GM20431 (cell line): ENCODE measurements around the gene MRPL2.
"Not testable (repeated sequence)": the region's sequence is repeated elsewhere in the genome, so short reads cannot be mapped to it uniquely, and the experiment has no call there.

Source experiments
- in situ Hi-C: fragments of 300-500 bp; cut with MseI, MboI; formaldehyde crosslinking; loops from one replicate; pipeline ENCODE4 v1.15.0; 2020; ENCODE audit warnings: low sequenced_read_pairs; ENCODE audit not compliant: unreplicated experiment

Gene MRPL2

DNA sequence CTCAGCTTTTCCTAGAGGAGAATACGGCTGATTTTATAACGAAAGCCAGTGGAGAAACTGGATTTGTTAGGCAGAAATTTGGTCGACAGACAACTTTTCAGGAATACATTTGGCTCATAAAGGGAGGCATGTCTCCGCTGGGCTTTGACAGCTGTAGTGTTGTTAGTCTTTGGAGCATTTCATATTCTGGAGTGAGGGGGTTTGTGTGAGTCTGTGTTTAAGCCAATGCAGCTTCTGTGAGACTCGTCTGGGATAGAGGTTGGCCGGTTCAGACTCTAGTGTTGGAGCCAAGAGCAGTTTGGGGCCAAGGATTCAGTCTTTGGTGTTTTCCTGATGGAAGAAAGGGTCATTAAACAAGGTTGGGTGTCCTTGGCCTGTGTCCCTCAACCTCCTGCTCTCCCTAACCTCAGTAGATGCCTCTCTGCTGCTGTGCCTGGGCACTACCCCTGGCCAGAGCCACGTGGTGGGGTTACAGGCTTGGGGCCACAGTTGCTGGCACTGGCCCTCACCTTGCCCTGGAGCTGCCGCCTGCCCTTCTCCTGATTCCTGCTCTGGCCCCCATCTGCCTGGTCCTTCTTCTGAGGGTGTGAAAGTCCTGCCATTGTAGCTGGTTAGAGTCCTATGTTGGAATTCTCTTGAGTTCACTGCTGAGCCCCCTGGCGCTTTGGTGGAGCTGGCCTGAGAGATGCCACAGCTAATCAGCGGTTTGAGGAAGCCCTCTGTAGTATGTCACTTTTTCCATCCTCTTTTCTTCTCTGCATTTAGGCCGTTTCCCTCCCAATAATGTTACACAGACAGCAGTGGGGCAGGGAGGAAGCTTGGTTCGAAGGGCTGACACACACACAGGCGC lies 23.8 kb upstream of the MRPL2 start:
- in situ Hi-C loops, result no loop called here

DNA sequence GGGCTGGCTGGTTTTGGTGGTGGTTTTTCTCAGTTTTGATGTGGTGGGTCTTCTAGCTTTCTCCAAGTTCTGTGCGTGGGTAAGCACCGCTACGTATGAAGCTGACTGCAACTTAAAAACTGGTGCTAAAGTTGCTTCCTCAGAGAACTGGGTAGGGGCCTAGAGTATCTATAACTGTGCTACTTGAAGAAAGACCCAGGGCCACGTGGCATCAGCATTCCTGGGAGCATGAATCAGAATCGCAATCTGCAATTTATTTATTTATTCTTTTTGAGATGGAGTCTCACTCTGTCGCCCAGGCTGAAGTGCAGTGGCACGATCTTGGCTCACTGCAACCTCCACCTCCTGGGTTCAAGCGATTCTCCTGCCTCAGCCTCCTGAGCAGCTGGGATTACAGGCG lies 22.7 kb upstream of the MRPL2 start:
- in situ Hi-C loops, result not testable (repeated sequence)

DNA sequence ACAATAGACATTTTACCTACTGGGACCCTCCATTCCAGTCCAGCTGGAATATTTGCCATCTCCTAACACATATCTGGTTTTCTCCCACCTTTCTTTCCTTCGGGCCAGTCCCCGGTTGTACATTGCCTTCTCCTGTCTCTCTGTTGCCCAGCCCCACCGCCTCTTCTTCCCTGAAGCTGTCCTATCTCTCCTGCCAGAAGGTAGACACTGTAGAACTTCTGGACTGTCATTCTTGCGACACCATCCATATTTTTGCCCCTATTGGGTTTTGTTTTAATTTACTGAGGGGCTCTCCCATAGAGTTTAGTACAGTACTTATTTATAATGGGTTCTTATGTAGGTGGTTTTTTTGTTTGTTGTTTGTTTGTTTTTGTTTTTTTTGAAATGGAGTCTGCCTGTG lies 21.8 kb upstream of the MRPL2 start:
- in situ Hi-C loops, result no loop called here

DNA sequence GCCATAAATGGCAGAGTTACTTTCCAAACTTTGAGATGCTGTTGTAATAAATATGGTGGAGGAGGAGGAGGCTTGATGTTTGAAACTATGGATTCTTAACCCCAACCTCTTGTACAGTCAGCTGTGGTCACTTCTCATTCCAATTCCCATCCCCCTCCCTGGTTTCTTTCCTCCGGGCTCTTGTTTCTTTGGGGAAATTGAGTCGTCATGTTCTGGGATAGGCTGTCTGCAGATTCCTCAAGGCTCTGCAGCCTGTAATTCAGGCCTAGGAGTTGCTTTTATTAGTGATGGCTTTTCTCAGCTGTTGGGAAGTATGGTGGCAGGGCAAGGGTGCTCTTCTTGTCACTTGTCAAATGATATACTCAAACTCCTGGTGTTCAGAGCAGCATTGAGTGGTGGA lies 19.5 kb upstream of the MRPL2 start:
- in situ Hi-C loops, result no loop called here

DNA sequence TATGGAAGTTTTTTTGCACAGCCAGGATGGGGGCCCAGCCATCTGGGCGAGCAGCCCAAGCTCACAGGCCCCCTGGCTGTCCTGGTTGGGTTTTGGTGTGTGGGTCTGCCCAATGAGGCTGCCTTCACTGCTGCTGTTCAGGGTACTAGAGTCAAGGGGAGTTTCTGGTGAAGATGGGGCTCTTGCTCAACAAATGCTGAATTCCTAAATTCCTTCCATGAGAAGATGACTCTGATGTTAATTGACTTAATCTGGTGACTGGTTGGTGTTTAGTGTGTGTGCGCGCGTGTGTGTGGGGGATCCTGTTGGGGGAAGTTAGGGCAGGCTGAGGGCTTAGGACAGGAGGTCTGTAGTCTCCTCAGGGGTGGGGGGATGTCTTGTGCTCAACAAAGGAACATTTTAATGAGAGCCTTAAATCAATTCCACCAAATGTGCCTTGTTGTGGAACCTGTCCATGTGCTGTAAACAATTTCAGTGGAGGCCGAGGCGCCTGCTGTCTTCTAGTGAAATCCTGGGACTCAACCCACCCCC lies 18.8 kb upstream of the MRPL2 start:
- in situ Hi-C loops, result no loop called here

DNA sequence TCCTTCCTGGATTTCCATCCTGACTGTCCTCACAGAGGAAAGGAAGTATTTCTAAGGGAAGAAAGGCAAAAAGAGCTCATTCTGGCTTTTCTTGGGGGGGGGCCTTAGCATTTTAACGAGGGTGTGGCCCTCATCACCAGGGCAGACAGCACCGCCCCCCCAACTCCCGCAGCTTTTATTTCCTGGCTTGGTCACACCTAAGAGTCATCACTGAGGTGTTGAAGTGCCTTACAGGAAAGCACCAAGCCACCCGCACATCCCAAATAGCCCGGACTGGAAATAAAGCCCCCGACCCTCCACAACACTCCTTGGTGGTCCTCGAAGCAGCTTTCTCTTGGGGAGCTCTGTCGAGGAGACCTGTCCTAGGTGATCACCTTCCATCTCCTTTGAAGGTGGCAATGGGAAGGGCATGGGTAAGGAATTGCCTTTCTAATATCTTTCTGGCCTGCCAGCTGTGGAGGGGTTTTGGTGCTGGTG lies 18.1 kb upstream of the MRPL2 start:
- in situ Hi-C loops, result no loop called here

DNA sequence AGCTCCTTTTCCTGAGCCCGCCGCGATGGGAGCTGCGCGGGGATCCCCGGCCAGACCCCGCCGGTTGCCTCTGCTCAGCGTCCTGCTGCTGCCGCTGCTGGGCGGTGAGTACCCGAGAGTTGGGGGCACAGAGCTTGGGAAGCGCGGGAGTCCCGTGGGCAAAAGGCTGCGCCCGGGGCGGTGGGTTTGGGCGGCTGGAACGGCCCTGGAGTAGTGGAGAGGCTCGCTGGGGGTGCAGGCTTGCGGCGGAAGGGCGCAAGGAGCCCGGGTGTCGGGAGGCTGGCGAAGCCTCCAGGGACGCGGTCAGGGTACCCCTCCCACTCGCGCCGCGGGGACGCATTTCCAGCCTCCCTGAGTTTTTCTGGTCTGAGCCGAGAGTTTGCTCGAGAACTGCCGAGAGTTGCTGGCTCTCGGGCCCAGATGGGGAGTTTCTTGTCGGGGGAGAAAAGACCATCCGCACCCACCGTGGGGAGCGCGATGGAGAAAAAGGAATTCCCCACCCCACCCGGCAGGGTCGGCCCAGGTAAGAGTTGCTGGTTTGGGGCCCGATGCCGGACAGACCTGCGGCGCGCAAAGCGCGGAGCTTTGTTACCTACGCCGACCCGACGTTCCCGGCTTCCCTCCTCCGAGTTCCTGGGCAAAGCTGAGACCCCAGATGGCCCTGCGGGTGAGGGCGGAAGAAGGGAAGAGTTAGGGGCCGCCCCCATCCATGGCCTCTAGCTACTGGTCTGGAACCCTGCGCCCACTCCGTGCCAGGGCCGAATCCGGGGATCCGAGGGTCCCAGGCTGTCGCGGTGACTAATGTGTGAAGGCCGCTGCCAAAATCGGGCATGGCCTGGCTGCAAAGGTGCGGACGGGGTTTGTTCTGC lies 17.5 kb upstream of the MRPL2 start:
- in situ Hi-C loops, result no loop called here

DNA sequence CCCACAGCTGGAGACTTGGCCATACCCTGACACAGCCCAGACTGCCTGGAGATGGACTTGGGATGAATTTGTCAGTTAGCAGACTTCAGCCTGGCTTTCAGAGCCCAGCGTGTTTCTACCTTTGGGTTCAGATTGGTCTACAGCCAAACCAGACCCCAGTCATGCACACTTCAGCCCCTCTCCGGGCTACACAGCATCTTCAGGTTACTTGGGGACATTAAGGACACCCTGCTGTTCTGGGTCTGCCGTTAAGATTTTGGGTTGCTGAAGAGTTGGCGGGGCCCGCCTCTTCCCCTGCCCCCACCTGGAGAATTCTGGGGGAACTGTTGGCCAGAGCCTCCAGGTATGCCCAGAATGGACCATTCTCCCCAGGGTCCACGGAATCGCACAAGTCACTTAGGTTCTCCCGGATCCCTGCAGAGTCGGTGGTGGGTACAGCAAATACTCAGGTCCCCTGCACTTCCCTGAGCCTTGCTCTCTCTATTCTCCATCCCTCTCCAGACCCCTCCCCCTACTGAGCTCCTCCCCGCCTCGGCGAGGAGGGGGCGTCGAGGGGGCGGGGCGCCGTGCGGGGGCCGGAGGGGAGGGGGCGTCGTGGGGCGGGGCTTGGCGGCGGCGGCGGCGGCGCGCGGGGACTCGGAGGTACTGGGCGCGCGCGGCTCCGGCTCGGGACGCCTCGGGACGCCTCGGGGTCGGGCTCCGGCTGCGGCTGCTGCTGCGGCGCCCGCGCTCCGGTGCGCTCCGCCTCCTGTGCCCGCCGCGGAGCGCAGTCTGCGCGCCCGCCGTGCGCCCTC lies 16.6 kb upstream of the MRPL2 start, which contains the start of gene PTK7:
Gene PTK7 (plus strand): TSS at position 645 of the 794 bp plus-strand sequence. CDS start 175 bp downstream, outside the sequence.
- in situ Hi-C loops, result no loop called here

DNA sequence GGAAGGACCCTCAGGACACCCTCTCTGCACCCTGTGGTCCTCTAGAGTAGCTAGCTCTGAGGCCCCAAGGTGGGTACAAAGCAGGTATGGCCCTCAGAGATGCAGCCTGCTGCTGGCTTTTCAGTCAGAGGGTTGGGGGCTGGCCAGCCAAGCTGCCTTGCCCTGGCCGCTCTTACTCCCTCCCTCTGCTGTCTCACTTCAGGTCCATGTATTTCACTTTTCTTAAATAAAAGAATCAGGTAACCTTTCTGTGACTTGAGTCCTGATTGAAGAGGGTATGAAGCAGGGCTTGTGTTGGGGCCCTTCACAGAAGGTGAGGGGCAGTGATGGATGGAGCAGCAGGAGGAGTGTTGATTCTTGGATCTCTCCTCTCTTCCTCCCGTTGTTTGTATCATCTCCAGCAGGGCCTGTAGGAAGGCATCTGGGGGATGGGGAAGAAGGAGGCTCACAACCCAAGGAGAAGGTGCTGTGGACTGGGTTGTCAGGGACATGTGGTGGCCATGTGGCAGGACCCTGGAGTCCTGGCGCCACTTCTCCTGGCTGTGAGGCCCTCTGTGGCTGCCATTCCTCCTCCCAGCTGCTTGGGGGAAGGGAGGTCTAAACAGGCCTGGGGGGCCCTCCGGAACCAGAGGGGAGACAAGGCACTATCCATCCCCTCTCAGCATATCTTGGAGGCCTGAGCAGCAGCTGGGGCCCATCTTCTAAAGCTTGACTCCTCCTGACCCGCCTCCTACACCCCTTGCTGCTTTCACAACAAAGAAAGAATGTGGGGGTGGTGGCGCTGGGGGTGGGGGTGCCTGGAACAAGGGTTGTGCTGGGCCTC lies 15.8 kb upstream of the MRPL2 start:
- in situ Hi-C loops, result no loop called here

DNA sequence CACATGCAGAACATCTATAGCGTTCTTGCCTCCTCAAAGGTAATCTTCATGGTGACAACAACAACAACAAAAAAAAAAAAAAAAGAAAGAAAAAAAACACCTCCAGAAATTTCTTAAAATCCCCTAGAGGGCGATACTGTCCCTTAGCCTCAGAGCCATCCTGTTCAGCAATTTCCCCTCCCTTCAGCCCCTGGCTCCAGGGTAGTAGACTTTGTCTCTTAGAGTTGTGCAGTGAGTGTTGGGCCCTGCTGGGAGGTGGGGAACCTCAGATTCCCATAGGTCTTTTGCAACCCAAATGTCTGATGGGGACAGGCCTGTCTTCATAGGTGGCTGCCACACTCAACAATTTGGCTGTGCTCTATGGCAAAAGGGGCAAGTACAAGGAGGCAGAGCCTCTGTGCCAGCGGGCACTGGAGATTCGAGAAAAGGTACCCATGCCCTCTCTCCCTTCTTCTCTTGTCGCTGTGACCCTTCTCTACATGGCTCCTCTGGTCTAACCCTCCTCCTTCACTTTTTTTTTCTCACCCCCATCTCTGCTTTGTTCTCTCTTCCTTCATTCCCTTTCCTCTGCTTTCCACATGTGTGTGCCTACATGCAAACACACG lies 10.9 kb upstream of the MRPL2 start:
- in situ Hi-C loops, result no loop called here

DNA sequence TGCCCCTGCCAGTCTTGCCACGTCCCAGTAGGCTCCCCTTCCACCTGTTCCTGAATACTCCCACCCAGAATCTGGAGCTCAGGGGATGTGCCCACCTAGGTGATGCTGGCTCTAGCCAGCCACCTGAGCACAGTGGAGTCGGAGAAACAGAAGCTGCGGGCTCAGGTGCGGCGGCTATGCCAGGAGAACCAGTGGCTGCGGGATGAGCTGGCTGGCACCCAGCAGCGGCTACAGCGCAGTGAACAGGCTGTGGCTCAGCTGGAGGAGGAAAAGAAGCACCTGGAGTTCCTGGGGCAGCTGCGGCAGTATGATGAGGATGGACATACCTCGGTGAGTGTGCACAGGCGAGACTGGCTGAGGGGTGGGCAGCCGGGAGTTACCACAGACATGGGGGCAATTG lies 3.6 kb upstream of the MRPL2 start:
- in situ Hi-C loops, result no loop called here

DNA sequence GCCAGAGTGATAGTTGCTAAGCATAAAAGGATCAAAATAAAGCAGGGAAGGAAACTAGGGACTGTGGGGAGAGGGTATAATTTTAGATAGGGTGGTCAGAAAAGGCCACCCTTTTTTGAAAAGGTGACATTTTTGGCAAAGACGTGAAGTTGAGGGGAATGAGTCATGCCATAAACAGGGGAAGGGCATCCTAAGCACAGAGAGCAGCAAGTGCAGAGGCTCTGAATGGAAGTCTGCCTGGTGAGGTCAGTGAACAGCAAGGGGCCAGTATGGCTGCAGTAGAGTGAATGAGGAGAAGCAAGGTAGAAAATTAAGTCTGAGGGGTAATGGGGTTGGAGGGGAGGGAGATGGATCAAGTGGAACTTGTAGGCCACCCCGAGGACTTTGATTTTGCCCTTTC lies 2.6 kb upstream of the MRPL2 start:
- in situ Hi-C loops, result no loop called here

DNA sequence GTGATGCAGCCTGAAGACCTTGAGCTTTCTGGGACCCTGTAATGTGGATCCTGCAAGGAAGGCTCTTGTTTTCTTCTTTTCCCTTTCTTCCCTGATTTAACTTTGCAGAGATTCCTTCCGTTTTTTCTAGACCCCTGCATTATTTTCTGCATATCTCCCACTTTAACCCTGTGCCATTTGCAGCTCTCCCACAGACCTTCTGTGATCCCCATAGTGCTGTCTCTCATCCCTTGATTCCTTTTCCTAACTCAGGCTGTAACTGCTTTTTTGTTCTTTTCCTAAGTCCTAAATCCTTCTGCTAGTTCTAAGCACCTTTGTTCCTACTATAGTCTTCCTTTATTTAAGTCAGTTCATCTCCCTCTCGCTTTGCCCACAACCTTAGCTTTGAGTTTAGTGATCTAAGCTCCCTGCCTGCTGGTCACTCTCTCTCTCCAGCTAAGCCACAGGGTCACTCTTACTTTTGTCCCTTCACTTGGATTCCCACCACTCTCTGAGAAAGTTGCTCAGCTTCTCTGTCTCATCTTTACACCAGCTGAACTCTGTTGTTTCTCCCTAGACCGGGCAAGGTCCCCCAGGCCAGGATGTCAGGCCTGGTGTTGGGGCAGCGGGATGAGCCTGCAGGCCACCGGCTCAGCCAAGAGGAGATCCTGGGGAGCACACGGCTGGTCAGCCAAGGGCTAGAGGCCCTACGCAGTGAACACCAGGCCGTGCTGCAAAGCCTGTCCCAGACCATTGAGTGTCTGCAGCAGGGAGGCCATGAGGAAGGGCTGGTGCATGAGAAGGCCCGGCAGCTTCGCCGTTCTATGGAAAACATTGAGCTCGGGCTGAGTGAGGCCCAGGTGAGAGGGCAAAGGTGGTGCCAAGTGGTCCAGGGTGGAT lies 1.8 kb upstream of the MRPL2 start:
- in situ Hi-C loops, result no loop called here

DNA sequence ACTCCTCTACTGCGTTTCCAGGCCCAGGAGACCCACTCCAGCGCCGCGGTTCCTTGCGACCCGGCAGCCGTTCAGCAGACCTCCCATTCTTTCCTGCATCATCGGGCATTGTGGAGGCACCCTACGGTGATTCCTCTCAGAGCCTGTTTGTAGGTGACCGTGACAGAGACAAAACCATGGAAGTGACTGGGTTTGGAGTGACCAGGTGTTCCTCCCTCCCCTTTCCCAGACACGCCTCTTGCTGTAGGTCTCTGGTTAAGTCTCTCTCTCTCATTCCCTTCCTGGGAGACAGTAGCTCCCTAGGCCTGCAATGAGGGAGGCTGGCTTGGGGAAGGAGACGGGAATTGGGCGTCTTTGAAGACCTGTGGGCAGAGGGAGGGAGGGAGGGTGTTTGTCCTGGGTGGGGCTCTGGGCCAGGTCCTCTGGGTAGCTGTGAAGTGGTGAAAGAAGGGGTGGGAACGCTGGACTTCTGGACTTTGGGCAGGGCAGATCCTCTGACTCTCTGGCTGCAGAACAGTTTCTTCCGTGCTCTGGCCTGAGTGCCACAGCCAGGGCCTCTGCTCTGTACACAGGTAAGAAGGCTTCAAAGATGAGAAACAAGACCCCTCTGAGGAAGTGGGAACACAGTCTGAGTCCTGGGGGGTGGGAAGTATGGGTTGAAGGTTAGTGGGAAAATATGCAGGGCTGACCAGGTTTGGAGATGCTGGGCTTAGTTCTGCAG lies 960 bp upstream of the MRPL2 start:
- in situ Hi-C loops, result no loop called here

DNA sequence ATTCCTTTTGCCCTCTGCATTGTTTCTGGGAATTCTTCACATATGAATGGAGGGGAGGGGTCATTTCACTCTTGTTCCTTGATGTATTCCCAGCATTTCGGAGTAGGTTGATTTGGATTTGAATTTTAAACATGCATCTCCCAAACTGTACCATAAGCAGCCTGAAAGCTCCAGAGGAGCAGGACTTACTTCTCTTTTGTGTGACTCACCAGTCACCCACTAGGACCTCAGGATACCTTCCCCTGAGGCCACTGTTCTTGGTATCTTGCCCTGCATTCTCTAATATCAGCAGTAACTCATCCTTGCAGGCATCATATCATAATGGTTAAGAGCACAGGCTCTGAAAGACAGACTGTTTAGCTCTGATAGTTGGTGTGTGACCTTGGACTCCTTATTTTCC lies 703 bp downstream of the MRPL2 start:
- in situ Hi-C loops, result no loop called here

DNA sequence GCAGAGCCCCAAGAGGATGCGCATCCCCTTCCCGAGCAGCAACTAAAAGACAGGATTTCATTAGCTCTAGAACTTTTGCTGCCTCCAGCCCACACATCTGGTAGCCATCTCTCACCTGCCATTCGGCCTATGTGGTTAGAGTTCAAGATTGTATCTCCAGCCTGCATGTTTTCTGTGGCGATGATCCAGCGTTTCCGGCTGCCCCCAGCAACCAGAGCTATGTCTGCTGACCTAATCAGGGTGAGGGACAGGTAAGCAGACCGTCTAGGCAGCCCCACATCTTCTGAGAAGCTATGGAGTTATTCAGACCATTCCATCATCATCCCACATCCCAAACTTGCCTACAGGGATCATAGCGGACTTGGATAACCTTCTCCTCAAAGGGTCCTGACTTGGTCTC lies 3.3 kb downstream of the MRPL2 start:
- in situ Hi-C loops, result no loop called here

DNA sequence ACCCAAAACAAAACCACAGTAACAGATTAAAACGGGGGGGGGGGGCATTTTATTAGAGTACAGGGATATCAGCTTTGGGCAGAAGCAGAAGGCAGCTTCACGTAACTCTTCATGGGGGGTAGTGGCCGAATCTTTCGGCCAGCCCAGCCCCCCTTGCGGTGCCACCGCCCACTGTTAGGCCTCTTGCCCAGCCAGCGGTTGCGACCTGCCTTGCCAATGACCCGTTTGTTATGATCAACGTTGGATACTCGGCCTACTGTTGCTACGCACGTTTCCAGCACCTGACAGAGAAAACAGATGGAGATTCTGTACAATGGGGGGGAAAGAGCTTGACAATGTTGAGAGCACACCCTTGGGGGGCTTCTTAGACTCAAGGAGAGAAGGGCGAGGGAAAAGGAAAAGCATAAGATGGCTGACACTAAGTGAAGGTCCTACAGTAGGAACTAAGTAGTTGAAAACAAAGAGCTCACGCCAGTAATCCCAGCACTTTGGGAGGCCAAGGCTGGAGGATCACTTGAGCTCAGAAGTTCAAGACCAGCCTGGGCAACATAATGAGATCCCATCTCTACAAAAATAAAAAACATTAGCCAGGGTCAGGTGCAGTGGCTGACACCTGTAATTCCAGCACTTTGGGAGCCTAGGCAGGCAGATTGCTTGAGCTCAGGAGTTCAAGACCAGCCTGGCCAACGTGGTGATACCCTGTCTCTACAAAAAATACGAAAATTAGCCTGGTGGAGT lies 4.9 kb downstream of the MRPL2 start:
- in situ Hi-C loops, result no loop called here
